ENCODE measurements around the gene LMNTD2. TPM values are rescaled to one million over a fixed set of nuclear protein-coding genes. Genes with fewer than 3 reads are reported as not detected.

Gene LMNTD2
- total and polyA plus RNA-seq, 2 of the 13 experiments (the other 11 are each of a cell fraction or from before 2014, with no cell fraction given) = 1.1 to 3.1 TPM

DNA sequence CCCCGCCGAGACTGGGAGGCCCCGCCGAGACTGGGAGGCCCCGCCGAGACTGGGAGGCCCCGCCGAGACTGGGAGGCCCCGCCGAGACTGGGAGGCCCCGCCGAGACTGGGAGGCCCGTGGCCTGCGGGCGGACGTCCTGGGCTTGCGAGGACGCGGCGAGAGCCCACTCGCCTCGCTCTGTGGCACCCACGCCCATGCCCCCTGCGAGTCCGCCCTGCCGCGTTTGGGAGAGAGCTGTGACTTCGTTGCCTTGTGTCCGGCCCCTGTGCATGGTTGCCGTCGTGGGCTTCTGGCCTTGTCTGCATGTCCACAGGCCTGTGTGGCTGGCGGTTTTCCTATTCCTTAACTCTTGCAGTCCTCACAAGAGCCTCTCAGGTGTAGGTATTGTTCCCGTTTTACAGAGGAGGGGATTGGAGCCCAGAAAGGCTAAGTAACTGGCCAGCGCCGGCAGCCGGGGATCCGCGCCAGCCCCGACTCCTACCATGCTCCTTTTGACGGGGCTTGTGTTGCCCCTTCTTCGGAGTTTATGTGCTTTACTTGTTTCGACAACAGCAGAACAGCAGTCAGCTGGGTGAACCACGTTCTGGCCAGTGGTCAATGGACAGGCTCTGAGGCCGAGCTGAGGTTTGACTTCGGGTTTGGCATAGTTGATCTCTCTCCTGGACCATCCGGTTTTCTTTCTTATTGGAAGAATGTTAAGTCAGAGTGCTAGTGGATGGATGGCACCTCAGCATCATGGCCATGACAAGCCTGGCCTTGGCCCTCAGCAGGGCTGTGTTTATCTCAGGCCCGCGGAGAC lies 16.5 kb upstream of the LMNTD2 start (continued):
- TF ChIP-seq, protein P1, sequence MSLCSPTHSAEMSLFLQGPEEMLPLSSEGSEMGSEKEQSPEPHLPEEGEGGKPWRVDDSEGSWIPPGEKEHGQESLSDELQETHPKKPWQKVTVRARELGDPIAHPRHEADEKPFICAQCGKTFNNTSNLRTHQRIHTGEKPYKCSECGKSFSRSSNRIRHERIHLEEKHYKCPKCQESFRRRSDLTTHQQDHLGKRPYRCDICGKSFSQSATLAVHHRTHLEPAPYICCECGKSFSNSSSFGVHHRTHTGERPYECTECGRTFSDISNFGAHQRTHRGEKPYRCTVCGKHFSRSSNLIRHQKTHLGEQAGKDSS (CRISPR knock-in tag; IDR thresholded peaks at IDR 0.05; ENCODE audit: borderline replicate concordance, low read depth) = no peak
- TF ChIP-seq, protein P2, sequence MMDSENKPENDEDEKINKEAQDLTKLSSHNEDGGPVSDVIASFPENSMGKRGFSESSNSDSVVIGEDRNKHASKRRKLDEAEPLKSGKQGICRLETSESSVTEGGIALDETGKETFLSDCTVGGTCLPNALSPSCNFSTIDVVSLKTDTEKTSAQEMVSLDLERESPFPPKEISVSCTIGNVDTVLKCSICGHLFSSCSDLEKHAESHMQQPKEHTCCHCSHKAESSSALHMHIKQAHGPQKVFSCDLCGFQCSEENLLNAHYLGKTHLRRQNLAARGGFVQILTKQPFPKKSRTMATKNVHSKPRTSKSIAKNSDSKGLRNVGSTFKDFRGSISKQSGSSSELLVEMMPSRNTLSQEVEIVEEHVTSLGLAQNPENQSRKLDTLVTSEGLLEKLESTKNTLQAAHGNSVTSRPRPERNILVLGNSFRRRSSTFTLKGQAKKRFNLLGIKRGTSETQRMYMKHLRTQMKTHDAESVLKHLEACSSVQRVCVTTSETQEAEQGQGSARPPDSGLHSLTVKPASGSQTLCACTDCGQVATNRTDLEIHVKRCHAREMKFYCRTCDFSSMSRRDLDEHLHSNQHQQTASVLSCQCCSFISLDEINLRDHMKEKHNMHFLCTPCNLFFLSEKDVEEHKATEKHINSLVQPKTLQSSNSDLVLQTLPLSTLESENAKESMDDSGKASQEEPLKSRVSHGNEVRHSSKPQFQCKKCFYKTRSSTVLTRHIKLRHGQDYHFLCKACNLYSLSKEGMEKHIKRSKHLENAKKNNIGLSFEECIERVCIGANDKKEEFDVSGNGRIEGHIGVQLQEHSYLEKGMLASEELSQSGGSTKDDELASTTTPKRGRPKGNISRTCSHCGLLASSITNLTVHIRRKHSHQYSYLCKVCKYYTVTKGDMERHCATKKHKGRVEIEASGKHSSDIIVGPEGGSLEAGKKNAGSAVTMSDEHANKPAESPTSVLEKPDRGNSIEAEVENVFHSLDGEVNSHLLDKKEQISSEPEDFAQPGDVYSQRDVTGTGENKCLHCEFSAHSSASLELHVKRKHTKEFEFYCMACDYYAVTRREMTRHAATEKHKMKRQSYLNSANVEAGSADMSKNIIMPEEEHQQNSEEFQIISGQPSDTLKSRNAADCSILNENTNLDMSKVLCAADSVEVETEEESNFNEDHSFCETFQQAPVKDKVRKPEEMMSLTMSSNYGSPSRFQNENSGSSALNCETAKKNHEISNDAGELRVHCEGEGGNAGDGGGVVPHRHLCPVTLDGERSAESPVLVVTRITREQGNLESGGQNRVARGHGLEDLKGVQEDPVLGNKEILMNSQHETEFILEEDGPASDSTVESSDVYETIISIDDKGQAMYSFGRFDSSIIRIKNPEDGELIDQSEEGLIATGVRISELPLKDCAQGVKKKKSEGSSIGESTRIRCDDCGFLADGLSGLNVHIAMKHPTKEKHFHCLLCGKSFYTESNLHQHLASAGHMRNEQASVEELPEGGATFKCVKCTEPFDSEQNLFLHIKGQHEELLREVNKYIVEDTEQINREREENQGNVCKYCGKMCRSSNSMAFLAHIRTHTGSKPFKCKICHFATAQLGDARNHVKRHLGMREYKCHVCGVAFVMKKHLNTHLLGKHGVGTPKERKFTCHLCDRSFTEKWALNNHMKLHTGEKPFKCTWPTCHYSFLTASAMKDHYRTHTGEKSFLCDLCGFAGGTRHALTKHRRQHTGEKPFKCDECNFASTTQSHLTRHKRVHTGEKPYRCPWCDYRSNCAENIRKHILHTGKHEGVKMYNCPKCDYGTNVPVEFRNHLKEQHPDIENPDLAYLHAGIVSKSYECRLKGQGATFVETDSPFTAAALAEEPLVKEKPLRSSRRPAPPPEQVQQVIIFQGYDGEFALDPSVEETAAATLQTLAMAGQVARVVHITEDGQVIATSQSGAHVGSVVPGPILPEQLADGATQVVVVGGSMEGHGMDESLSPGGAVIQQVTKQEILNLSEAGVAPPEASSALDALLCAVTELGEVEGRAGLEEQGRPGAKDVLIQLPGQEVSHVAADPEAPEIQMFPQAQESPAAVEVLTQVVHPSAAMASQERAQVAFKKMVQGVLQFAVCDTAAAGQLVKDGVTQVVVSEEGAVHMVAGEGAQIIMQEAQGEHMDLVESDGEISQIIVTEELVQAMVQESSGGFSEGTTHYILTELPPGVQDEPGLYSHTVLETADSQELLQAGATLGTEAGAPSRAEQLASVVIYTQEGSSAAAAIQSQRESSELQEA (CRISPR knock-in tag; IDR thresholded peaks at IDR 0.05; ENCODE audit: not compliant biosample characterization) = no peak
- TF ChIP-seq ZNF432 (CRISPR knock-in tag; IDR thresholded peaks at IDR 0.05; ENCODE audit: borderline replicate concordance) = no peak
- no peak for TF ChIP-seq ZNF562 (CRISPR knock-in tag; IDR thresholded peaks at IDR 0.05; ENCODE audit: borderline replicate concordance)

Data from HepG2 (cell line).